Activated CD4-positive, alpha-beta T cell treated with anti-CD3 and anti-CD28 coated beads, Interleukin-2, amount 50 U/mL, for 1 hour (primary cell): Measurements from ENCODE around the gene ATP2A3.

Experiments used
- DNase-seq: peaks from one replicate; pipeline ENCODE4 v3.0.0-alpha.2; 2020

Gene ATP2A3

GRCh38 chr17:3907483-3908216 lies 56.6 kb downstream of the ATP2A3 start:
- no peak for DNase-seq

GRCh38 chr17:3906881-3907280 lies 57.4 kb downstream of the ATP2A3 start:
- DNase-seq = no peak

- no peak for DNase-seq
These were observed 59.2 kb downstream of the ATP2A3 start for GRCh38 chr17:3905017-3905520.

DNA sequence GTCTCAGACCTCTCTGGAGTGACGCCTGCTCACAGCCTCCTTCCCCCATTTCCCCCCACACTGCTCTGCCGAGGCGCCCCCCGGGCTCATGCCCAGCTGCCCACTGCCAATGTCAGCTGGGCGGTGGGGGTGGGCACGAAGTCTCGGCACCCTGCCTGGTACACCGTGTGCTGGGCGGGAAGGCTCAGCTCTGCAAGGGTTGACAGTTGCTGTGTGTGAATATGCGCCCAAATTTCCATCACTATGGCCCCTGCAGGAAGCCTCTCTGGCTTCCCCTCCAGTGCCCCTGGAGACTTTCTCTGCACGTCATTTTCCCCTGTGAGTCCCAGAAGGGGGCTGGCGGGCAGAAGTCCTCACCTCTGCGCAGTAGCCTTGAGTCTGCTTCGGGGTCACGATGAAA lies 59.7 kb downstream of the ATP2A3 start:
- DNase-seq = no peak

GRCh38 chr17:3903881-3904290 lies 60.4 kb downstream of the ATP2A3 start:
- no peak for DNase-seq

DNA sequence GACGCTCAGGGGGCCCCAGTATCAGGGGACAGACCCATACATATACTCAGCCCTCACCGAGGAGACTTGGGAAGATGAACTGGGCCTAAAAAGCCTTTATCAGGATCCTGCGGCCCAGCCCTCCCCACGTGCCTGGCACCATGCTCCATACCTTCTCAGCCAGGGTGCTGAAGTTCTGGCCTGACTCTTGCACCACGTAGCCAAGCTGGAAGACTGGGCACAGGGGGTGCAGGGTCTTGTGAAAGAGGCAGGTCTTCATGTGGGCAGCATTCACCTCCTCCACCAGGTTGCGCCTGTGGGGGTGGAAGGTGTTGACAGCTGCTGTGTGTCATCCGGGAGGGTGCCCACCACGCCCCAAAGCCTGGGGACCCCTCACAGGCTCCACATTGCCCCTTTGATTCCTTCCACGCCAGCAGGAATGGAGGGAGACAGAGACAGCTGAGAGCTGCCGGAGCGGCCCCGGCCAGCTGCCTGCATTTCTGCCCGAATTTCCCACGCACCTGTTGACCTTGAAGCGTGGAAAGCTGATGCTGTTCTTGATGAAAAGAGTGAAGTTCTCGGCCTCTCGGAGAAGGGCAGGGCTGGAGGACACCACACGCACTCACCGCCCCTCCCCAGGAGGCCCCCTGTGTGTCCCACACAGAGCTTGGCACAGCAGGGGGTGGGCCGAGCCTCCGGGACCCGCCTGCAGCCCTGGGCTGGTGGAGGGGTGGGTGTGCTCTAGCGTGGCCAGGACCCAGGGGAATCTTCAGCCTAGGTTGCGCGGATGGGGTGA lies 61.0 kb downstream of the ATP2A3 start:
- no peak for DNase-seq

GRCh38 chr17:3900646-3901045 lies 63.6 kb downstream of the ATP2A3 start:
- DNase-seq = no peak

DNA sequence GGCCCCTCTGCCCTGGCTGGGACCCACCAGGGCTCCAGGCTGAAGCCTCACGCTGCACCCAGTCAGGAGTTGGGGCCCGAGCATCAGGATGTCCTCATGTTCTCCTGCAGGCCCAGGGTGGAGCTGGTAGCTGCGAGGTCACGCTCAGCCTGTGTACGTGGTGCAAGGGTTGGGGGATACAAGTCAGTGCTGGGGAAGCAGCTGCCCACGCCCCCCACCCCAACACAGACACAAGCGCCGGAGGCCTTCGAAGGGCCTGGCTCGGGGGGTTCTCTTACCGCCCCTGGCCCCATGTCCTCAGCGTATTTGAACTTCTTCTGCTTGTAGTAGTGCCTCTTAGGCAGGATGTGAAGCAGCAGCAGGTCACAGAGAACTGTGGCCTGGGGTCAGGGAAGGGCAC lies 66.5 kb downstream of the ATP2A3 start:
- no peak for DNase-seq

GRCh38 chr17:3896968-3897235 lies 67.3 kb downstream of the ATP2A3 start:
- DNase-seq = no peak

- no peak for DNase-seq
These were observed 67.9 kb downstream of the ATP2A3 start for GRCh38 chr17:3896108-3896967.

GRCh38 chr17:3895354-3895753 lies 68.9 kb downstream of the ATP2A3 start:
- no peak for DNase-seq

GRCh38 chr17:3894911-3895343 lies 69.3 kb downstream of the ATP2A3 start:
- no peak for DNase-seq

- no peak for DNase-seq
These were observed 70.0 kb downstream of the ATP2A3 start for GRCh38 chr17:3894188-3894587.

DNA sequence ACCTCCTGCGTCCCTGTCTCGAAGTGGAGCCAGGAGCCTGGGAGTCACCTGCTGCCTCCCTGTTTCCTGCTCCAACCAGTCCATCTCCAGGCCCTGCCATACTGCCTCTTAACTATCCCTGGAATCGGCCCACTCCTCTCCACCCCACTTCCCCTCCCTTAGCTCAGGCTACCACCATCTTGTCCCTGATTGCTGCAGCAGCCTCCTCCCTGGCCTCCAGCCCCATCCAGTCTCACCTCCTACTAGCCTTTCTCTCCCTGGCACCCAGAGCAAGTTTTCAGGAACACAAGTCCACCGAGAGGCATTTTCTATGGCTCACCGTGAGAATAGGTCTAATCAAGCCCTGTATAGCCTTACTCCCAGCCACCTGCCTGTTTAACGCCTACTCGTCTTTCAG lies 70.5 kb downstream of the ATP2A3 start:
- no peak for DNase-seq

DNA sequence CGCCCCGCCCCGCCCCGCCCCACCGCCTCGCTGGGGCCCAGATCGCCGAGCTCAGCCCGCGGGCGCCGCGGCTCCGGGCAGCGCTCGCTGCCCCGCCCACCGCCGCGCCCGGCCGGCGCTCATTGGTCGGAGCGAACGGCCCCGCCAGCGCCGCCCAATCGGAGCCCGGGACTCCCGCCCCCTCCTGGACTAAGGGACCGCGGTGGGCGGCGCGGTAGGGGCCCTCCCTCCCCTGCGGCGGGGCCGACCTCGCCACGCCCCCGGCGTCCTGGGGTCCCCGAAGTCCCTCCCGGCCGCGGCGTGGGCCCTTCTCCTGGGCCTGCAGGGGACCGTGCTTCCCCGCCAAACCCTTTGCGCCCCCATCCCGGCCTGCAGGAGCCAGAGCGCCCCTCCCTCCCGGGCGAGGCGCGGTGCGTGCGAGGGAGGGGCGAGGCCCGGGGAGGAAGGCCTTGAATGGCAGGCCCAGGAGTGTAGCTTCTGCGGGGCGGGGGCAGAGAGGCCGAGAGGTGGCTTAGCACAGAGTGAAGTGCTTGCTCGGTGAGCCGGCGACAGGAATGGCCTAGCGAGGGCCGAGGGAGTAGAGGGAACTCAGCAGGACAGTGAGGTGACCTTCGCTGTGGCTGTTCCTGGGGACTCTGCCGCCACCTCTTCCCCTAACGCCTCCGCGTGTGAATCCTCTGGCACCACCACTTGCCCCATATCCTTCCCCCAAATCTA lies 71.1 kb downstream of the ATP2A3 start, which contains the start of gene CAMKK1:
Gene CAMKK1 (minus strand): TSS at position 51 of the 717 bp plus-strand sequence. CDS start 7,366 bp downstream, outside the sequence.
- DNase-seq = peak; percentile 84

DNA sequence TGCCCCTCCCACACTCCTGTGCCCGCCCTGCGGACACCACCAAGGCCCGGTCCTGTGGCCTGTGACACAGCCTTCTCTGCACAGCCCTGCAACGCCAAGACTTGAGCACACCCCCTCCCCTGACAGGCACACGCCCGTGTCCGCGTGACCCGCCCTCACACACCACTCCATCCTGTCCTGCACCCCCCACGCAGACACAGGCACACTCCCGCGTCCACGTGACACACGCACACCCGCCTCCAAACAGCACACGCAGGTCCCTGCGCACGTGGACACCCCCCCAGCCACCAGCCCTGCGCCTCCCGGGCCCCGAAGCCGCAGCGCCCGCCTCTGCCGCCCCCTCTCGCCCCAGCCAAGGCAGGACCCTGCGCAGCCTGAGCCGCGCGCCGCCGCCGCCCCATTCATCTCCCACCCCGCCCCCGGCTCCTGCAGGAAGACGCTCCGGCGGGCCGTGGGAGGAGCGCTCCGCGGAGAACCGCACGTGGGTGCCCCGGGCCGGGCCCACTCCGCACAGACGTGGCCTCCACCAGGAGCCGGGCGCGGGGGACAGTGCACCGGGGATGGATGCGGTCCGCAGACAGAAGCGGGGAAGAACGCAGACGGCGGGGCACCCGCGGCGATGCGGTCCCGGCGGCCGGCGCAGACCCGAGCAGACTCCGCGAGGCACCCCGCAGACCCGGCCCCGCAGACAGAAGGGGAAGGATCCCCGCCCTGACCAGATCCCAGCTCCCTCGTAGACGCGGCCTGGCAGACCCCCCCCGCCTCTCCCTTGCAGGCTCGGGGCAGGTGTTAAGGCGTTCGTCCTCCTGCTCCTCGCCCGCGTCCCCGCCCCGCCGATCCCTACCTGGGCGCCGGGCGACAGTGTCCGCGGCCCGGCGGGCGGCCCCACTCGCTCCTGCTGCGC lies 71.9 kb downstream of the ATP2A3 start:
- peak; percentile 74 for DNase-seq

DNA sequence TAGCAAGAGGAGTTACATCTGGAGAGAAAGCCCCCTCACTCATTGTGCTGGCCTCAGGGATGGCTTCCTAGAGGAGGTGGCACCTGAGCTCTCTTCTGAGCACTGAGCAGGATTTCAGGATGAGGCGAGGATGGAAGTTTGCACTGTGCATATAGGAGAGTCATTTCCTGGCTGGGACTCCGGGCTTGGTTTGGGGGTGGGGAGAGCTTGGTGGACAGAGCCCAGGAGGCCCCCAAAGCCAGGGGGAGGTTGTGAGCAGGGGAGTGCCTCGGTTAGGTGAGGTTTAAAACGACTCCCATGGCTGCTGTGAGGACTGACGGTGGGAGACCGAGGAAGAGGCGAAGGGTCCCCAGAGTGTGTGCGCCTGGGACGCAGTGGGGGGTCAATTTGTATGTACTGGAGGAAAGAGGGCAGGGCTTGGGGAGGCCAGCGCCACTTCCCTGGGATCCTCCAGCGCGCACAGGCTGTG lies 72.6 kb downstream of the ATP2A3 start:
- no peak for DNase-seq

DNA sequence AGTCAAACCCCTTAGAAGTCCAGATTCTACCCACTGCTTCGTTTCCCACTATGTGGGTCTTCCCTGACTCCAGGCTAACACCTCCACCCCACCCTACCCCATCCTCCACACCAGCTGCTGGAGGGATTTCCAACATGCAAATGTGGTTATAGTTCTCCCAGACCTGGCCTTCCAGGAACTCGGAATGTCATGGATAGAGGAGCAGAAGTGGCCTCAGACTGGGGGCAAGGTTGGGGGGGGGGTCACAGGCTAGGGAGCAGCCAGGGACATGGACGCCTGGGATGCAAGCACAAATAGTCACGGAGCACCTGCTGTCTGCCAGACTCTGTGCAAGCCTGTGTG lies 73.4 kb downstream of the ATP2A3 start:
- no peak for DNase-seq

DNA sequence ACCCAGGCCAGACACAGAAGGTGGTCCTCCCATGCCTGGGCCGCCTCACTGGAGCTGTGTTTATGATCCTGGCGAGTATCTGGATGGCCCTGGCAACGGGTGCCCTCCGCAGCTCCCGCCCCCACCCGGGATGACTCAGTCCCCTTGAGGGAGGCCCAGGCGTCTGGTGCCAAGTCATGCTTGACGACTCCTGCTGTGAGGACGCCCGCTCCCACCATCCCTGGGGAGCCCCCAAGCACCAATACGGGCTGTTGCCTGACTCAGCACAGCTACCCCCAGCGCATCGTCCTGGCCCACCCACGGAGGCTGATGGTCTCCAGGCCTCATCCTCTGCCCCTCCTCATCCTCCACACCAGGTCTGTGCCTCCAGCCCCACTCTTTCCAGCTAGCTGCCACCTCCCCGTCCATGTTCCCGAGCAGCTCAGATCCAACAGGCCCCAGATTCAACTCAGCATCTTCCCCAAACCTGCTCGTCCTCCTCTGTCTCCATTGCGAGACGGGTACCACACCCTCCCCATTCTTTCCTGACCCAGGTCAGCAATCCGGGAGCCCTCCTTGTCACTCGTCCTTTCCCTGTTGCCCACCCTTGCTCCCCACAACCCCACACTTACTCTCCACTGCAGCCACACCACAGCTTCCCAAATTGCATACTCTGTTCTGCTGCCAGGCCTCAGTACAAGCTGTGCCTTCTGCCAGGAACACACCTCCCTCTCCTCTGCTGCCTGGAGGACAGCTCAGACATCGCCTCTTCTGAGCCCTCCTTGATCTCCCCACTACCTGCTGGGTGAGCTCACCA lies 74.0 kb downstream of the ATP2A3 start:
- no peak for DNase-seq

DNA sequence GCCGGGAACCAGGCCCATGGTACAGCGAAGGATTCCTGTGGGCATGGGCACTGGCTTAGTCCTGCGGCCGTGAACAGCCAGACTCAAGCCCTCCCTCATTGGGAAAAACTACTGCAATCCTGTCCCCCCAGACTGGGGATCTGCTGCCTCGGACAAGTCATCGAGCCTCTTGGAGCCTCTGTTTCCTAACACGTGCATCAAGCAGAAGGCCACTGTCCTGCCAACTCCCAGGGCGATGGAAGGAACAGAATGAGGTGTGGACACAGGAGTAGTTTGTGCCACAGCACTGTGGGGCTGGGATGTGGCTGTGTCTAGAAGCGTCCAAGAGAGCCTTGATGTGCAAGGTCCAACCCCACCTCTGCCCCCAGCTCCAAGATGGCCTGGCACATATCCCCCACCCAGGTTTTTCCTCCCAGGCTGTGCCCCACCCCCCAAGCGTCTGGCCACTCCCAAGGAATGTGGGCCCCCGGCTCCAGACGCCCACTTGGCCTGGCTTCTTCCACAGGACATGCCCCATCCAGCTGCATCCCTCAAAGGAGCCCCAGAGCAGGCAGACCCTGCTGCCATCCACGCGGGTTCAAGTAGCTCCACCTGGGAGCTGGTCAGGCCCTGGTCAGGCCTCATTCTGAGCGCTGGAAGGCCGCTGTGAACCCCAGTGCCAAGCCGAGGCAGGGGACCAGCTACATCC lies 74.8 kb downstream of the ATP2A3 start:
- no peak for DNase-seq
